OCI-LY1 (cell line): ENCODE measurements around the gene MBLAC2.

Experiments used
- EZH2 ChIP-seq: fragments of 200-600 bp; sonication (generic), shearing (Covaris generic); IDR thresholded peaks from 2 replicates; pipeline ENCODE4 v1.8.0; 2017; ENCODE audit warnings: borderline replicate concordance, mixed run types, mild to moderate bottlenecking, antibody characterized with exemption, low read length, moderate library complexity, mixed read lengths
- TF ChIP-seq, protein P1 (sequence below): fragments of 200-600 bp; sonication (generic), shearing (Covaris generic); IDR thresholded peaks from 2 replicates; pipeline ENCODE4 v1.5.1; 2017; ENCODE audit warnings: mild to moderate bottlenecking, antibody characterized with exemption, low read length, moderate library complexity, mixed read lengths

DNA sequence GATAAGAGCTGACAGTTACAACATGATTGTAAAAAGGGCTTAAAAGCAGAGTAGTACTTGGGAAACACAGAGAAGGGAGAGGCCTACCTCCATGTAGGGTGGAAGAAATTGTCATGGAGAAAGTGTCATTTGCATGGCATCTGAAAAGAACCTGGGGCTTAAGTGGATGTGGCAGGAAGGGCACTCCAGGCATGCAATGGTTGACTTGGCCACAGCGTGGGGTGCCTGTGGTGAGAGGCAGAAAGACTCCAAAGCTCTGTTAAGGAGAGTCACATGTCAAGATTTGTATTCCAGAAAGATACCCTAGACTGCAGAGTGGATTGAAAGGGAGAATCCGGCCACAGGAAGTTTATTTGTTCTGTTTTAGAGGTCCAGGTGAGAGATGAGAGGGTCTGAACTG, 2.5 kb upstream of the MBLAC2 start:
- TF ChIP-seq, protein P1, sequence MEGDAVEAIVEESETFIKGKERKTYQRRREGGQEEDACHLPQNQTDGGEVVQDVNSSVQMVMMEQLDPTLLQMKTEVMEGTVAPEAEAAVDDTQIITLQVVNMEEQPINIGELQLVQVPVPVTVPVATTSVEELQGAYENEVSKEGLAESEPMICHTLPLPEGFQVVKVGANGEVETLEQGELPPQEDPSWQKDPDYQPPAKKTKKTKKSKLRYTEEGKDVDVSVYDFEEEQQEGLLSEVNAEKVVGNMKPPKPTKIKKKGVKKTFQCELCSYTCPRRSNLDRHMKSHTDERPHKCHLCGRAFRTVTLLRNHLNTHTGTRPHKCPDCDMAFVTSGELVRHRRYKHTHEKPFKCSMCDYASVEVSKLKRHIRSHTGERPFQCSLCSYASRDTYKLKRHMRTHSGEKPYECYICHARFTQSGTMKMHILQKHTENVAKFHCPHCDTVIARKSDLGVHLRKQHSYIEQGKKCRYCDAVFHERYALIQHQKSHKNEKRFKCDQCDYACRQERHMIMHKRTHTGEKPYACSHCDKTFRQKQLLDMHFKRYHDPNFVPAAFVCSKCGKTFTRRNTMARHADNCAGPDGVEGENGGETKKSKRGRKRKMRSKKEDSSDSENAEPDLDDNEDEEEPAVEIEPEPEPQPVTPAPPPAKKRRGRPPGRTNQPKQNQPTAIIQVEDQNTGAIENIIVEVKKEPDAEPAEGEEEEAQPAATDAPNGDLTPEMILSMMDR, result no peak
- TF ChIP-seq EZH2, result no peak
